Panc1 (cell line): ENCODE measurements around the gene PARP3.

Experiments used
- POLR2AphosphoS5 ChIP-seq: IDR thresholded peaks from 2 replicates; pipeline ENCODE4 v1.6.1; 2012; ENCODE audit warnings: mild to moderate bottlenecking, low read depth, low read length, moderate library complexity
- SIN3A ChIP-seq: IDR thresholded peaks from 2 replicates; pipeline ENCODE4 v1.6.1; 2012; ENCODE audit warnings: low read depth, mild to moderate bottlenecking, low read length, moderate library complexity, borderline replicate concordance; ENCODE audit not compliant: insufficient read depth
- TCF7L2 ChIP-seq: IDR thresholded peaks from 2 replicates; pipeline ENCODE4 v1.6.1; 2011; ENCODE audit warnings: mild to moderate bottlenecking, low read depth, low read length, inconsistent platforms
- TF ChIP-seq, protein P1 (sequence below): fragments of 450-650 bp; IDR thresholded peaks from 2 replicates; pipeline ENCODE4 v1.5.1; 2017; ENCODE audit warnings: mild to moderate bottlenecking
- TF ChIP-seq, protein P2 (sequence below), 2 experiments: IDR thresholded peaks; 2 replicates each; pipeline ENCODE4 v1.6.1; 2011 to 2012; ENCODE audit warnings: low read depth in 2 of 2, control low read depth in 1 of 2, low read length in 1 of 2, mild to moderate bottlenecking in 1 of 2, moderate library complexity in 1 of 2; ENCODE audit not compliant: insufficient read depth in 1 of 2

DNA sequence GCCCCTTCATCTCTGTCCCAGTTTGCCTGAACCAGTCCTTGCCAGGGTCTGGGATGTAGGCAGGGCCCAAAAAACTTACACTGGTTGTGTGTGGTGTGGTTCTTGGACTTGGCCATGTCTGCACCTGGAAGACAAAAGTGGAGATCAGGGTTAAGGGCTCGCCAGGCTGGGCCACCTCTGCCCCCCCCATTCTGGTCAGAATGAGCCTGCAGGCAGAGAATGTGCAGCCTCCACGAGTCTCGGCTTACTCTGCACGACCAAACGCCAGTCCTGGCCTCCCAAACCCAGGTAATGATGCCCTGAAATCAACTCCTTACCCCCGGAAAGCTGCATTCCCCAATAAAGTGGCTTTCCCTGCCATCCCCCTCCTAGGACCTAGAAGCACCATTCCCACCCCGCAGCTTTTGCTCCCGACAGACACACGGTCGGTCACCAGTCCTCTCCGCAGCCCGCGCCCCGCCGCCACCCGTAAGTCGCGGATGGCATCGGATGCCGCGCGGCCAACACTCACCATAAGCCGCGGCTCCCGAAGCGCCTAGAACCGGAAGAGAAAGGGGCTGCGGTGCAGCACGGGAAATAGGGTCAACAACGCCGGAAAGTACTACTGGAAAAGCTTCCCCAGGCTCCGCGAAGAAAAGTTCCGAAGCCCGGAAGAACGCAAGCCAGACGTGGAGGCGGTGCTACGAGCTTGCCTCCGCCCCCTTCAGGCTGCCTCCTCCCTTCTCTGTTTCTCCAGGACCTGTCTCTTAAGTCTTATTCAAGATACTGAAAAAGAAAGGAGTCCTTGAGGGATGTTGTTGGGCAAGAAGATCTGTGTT lies 53.4 kb downstream of the PARP3 start, which contains the start of gene RPL29:
- TF ChIP-seq SIN3A (0 out of 2 replicates have a peak, but pooled peaks have one; percentile 22), TCF7L2 (no peak), POLR2AphosphoS5 (peak; percentile 97)
- TF ChIP-seq, protein P1, sequence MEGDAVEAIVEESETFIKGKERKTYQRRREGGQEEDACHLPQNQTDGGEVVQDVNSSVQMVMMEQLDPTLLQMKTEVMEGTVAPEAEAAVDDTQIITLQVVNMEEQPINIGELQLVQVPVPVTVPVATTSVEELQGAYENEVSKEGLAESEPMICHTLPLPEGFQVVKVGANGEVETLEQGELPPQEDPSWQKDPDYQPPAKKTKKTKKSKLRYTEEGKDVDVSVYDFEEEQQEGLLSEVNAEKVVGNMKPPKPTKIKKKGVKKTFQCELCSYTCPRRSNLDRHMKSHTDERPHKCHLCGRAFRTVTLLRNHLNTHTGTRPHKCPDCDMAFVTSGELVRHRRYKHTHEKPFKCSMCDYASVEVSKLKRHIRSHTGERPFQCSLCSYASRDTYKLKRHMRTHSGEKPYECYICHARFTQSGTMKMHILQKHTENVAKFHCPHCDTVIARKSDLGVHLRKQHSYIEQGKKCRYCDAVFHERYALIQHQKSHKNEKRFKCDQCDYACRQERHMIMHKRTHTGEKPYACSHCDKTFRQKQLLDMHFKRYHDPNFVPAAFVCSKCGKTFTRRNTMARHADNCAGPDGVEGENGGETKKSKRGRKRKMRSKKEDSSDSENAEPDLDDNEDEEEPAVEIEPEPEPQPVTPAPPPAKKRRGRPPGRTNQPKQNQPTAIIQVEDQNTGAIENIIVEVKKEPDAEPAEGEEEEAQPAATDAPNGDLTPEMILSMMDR = no peak
- TF ChIP-seq, protein P2, sequence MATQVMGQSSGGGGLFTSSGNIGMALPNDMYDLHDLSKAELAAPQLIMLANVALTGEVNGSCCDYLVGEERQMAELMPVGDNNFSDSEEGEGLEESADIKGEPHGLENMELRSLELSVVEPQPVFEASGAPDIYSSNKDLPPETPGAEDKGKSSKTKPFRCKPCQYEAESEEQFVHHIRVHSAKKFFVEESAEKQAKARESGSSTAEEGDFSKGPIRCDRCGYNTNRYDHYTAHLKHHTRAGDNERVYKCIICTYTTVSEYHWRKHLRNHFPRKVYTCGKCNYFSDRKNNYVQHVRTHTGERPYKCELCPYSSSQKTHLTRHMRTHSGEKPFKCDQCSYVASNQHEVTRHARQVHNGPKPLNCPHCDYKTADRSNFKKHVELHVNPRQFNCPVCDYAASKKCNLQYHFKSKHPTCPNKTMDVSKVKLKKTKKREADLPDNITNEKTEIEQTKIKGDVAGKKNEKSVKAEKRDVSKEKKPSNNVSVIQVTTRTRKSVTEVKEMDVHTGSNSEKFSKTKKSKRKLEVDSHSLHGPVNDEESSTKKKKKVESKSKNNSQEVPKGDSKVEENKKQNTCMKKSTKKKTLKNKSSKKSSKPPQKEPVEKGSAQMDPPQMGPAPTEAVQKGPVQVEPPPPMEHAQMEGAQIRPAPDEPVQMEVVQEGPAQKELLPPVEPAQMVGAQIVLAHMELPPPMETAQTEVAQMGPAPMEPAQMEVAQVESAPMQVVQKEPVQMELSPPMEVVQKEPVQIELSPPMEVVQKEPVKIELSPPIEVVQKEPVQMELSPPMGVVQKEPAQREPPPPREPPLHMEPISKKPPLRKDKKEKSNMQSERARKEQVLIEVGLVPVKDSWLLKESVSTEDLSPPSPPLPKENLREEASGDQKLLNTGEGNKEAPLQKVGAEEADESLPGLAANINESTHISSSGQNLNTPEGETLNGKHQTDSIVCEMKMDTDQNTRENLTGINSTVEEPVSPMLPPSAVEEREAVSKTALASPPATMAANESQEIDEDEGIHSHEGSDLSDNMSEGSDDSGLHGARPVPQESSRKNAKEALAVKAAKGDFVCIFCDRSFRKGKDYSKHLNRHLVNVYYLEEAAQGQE (IDR thresholded peaks at IDR 0.05; ENCODE audit: insufficient read depth in 1 of 2, low read depth in 2 of 2, low read length in 1 of 2) = no peak; a peak in 1 of 4 replicates
